ENCODE data around the gene COG2.

COG2 gene

GRCh38 chr1:230626232-230626631 is 16.0 kb upstream of the COG2 start:
- H3K27ac ChIP-seq (ENCODE audit: low read depth in 2 of 2, low read length in 2 of 2), result no peak overlapping the region
- no peak overlapping the region for H3K4me3 ChIP-seq (ENCODE audit: low read length in 2 of 2)
- H3K9me3 ChIP-seq (ENCODE audit: control insufficient read depth in 2 of 2, low read length in 2 of 2), result no peaks in the 10 kb centered on the region
- H3K4me1 ChIP-seq (ENCODE audit: control insufficient read depth in 2 of 2, insufficient read depth in 2 of 2, low read length in 2 of 2), result no peaks in the 10 kb centered on the region
- no peak overlapping the region for H3K9ac ChIP-seq (ENCODE audit: low read depth in 1 of 2, low read length in 2 of 2)
- H3K36me3 ChIP-seq (ENCODE audit: control insufficient read depth in 2 of 2, insufficient read depth in 2 of 2, low read length in 2 of 2), result no peaks in the 10 kb centered on the region
- peaks cover 0 to 3% of the 10 kb centered on the region in 2 donors for H3K27me3 ChIP-seq (ENCODE audit: control insufficient read depth in 2 of 2, insufficient read depth in 2 of 2, low read length in 2 of 2)

DNA sequence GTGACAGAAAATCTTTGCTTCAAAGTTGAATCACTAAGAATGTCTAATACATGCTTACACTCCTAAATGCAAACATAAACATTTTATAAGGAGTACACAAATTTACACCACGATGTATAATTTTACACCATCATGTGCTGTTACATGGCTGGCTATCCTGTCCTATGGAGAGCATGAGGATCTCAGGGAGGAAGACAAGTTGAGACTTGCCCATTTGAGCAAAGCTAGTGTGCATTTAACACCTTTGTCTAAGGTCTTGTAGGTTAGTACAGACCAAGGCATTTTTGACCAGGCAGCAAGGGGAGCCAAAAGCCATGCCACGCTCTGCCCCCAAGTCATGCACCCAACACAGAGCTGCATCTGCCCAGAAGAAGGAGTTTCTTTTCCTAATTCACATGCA is 14.5 kb upstream of the COG2 start:
- Histone ChIP-seq H3K4me3 (ENCODE audit: low read length in 2 of 2) (no peak overlapping the region), H3K9ac (ENCODE audit: low read depth in 1 of 2, low read length in 2 of 2) (no peak overlapping the region), H3K9me3 (ENCODE audit: control insufficient read depth in 2 of 2, low read length in 2 of 2) (no peaks in the 10 kb centered on the region), H3K27me3 (ENCODE audit: control insufficient read depth in 2 of 2, insufficient read depth in 2 of 2, low read length in 2 of 2) (peaks cover 0 to 3% of the 10 kb centered on the region in 2 donors), H3K36me3 (ENCODE audit: control insufficient read depth in 2 of 2, insufficient read depth in 2 of 2, low read length in 2 of 2) (no peaks in the 10 kb centered on the region), H3K4me1 (ENCODE audit: control insufficient read depth in 2 of 2, insufficient read depth in 2 of 2, low read length in 2 of 2) (no peaks in the 10 kb centered on the region), H3K27ac (ENCODE audit: low read depth in 2 of 2, low read length in 2 of 2) (no peak overlapping the region)

DNA sequence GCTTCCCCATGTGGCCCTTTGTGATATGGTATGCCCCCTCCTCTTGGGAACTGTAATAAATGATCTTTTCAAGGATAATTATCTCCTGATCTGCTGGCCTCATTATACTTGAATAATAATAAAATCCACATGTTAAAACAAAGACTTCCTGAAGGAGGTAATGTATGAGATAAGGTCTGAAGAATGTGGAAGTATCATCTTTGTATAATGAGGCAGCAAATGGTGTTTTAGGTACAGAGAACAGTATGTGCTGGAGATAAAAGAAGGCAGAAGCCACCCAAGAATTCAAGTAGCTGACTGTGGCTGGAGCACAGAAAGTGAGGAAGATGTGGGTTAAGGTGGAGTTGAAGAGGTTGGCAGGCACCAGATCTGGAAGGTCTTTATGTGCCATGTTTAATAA is 12.8 kb upstream of the COG2 start:
- Histone ChIP-seq H3K4me1 (ENCODE audit: control insufficient read depth in 2 of 2, insufficient read depth in 2 of 2, low read length in 2 of 2) (no peaks in the 10 kb centered on the region), H3K36me3 (ENCODE audit: control insufficient read depth in 2 of 2, insufficient read depth in 2 of 2, low read length in 2 of 2) (no peaks in the 10 kb centered on the region), H3K27ac (ENCODE audit: low read depth in 2 of 2, low read length in 2 of 2) (no peak overlapping the region), H3K9ac (ENCODE audit: low read depth in 1 of 2, low read length in 2 of 2) (no peak overlapping the region), H3K27me3 (ENCODE audit: control insufficient read depth in 2 of 2, insufficient read depth in 2 of 2, low read length in 2 of 2) (no peaks in the 10 kb centered on the region), H3K9me3 (ENCODE audit: control insufficient read depth in 2 of 2, low read length in 2 of 2) (no peaks in the 10 kb centered on the region), H3K4me3 (ENCODE audit: low read length in 2 of 2) (no peak overlapping the region)

DNA sequence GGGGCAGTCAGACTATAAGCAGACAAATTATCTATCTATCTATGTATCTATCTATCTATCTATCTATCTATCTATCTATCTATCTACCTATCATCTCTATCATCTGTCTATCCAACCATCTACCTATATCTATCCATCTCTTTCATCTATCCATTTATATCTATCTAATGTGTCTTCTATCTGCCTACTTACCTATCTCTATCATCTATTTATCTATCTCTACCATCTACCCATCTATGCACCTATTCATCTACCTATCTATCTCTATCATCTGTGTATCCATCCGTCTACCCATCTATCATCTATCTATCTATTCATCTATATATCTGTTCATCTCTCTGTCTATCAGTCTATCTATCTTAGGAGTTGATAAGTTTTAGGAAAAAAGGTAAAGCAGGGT is 10.8 kb upstream of the COG2 start:
- Histone ChIP-seq H3K36me3 (ENCODE audit: control insufficient read depth in 2 of 2, insufficient read depth in 2 of 2, low read length in 2 of 2) (no peaks in the 10 kb centered on the region), H3K4me1 (ENCODE audit: control insufficient read depth in 2 of 2, insufficient read depth in 2 of 2, low read length in 2 of 2) (no peaks in the 10 kb centered on the region), H3K27me3 (ENCODE audit: control insufficient read depth in 2 of 2, insufficient read depth in 2 of 2, low read length in 2 of 2) (no peaks in the 10 kb centered on the region), H3K4me3 (ENCODE audit: low read length in 2 of 2) (no peak overlapping the region), H3K9me3 (ENCODE audit: control insufficient read depth in 2 of 2, low read length in 2 of 2) (no peaks in the 10 kb centered on the region), H3K27ac (ENCODE audit: low read depth in 2 of 2, low read length in 2 of 2) (no peak overlapping the region), H3K9ac (ENCODE audit: low read depth in 1 of 2, low read length in 2 of 2) (no peak overlapping the region)

DNA sequence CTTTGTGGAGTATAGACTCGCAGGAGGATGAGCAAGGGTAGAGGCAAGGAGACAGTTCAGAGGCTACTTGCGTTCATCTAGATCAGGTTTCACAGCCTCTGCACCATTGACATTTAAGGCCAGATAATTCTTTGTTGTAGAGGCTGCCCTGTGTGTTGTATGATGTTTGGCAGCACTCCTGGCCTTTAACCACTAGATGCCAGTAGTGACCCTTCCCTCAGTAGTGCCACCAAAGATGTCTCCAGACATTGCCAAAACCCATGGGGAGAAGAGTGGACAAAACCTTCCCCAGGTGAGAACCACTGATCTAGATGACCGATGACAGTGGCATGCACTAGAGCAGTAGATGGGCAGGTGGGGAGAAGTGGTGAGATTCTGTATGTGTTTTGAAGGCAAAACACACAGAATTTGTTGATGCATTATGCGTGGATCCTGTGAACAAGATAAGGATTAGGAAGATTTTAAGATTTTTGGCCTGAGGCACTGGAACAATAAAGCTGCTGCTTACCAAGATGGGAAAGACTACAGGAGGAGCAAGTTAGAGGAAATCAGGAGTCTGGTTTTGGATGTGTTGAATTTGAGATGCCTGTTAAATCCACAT is 9.9 kb upstream of the COG2 start:
- Histone ChIP-seq H3K36me3 (ENCODE audit: control insufficient read depth in 2 of 2, insufficient read depth in 2 of 2, low read length in 2 of 2) (no peaks in the 10 kb centered on the region), H3K4me3 (ENCODE audit: low read length in 2 of 2) (no peak overlapping the region), H3K9me3 (ENCODE audit: control insufficient read depth in 2 of 2, low read length in 2 of 2) (no peaks in the 10 kb centered on the region), H3K27me3 (ENCODE audit: control insufficient read depth in 2 of 2, insufficient read depth in 2 of 2, low read length in 2 of 2) (no peaks in the 10 kb centered on the region), H3K9ac (ENCODE audit: low read depth in 1 of 2, low read length in 2 of 2) (no peak overlapping the region), H3K27ac (ENCODE audit: low read depth in 2 of 2, low read length in 2 of 2) (no peak overlapping the region), H3K4me1 (ENCODE audit: control insufficient read depth in 2 of 2, insufficient read depth in 2 of 2, low read length in 2 of 2) (no peaks in the 10 kb centered on the region)

DNA sequence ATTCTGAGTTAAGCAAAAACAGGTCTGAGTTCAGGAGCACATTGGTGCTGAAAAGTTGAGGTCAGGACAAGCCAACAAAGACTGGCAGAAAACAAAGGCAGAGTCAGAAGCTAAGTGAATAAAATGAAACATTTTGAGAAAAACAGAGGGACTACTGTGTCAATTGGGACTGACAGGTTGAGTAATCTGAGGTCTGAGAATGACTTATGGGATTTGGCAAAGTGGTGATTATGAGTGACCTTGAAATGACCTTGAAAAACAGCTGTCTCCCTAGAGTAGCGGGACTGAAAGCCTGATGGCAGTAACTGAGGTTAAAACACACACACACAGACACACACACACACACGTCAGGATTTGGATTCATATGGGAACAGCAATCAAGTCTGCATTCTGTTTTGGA is 8.8 kb upstream of the COG2 start:
- no peaks in the 10 kb centered on the region for H3K4me1 ChIP-seq (ENCODE audit: control insufficient read depth in 2 of 2, insufficient read depth in 2 of 2, low read length in 2 of 2)
- no peaks in the 10 kb centered on the region for H3K27me3 ChIP-seq (ENCODE audit: control insufficient read depth in 2 of 2, insufficient read depth in 2 of 2, low read length in 2 of 2)

GRCh38 chr1:230634384-230634783 is 7.9 kb upstream of the COG2 start:
- H3K36me3 ChIP-seq (ENCODE audit: control insufficient read depth in 2 of 2, insufficient read depth in 2 of 2, low read length in 2 of 2), result no peaks in the 10 kb centered on the region
- H3K4me1 ChIP-seq (ENCODE audit: control insufficient read depth in 2 of 2, insufficient read depth in 2 of 2, low read length in 2 of 2), result no peaks in the 10 kb centered on the region
- no peak overlapping the region for H3K27ac ChIP-seq (ENCODE audit: low read depth in 2 of 2, low read length in 2 of 2)
- H3K9me3 ChIP-seq (ENCODE audit: control insufficient read depth in 2 of 2, low read length in 2 of 2), result no peaks in the 10 kb centered on the region
- no peaks in the 10 kb centered on the region for H3K27me3 ChIP-seq (ENCODE audit: control insufficient read depth in 2 of 2, insufficient read depth in 2 of 2, low read length in 2 of 2)
- no peak overlapping the region for H3K9ac ChIP-seq (ENCODE audit: low read depth in 1 of 2, low read length in 2 of 2)
- no peak overlapping the region for H3K4me3 ChIP-seq (ENCODE audit: low read length in 2 of 2)

More for the DNA sequence above, 8.8 kb upstream of the COG2 start:
- H3K9me3 ChIP-seq (ENCODE audit: control insufficient read depth in 2 of 2, low read length in 2 of 2), result no peaks in the 10 kb centered on the region
- H3K36me3 ChIP-seq (ENCODE audit: control insufficient read depth in 2 of 2, insufficient read depth in 2 of 2, low read length in 2 of 2), result no peaks in the 10 kb centered on the region
- no peak overlapping the region for H3K9ac ChIP-seq (ENCODE audit: low read depth in 1 of 2, low read length in 2 of 2)
- H3K27ac ChIP-seq (ENCODE audit: low read depth in 2 of 2, low read length in 2 of 2), result no peak overlapping the region
- H3K4me3 ChIP-seq (ENCODE audit: low read length in 2 of 2), result no peak overlapping the region

- no peak overlapping the region for H3K27ac ChIP-seq (ENCODE audit: low read depth in 2 of 2, low read length in 2 of 2)
- H3K4me3 ChIP-seq (ENCODE audit: low read length in 2 of 2), result no peak overlapping the region
- H3K9ac ChIP-seq (ENCODE audit: low read depth in 1 of 2, low read length in 2 of 2), result no peak overlapping the region
- no peaks in the 10 kb centered on the region for H3K9me3 ChIP-seq (ENCODE audit: control insufficient read depth in 2 of 2, low read length in 2 of 2)
- peaks cover 0 to 2% of the 10 kb centered on the region in 2 donors for H3K27me3 ChIP-seq (ENCODE audit: control insufficient read depth in 2 of 2, insufficient read depth in 2 of 2, low read length in 2 of 2)
- no peaks in the 10 kb centered on the region for H3K36me3 ChIP-seq (ENCODE audit: control insufficient read depth in 2 of 2, insufficient read depth in 2 of 2, low read length in 2 of 2)
- no peaks in the 10 kb centered on the region for H3K4me1 ChIP-seq (ENCODE audit: control insufficient read depth in 2 of 2, insufficient read depth in 2 of 2, low read length in 2 of 2)
Measured at GRCh38 chr1:230636575-230637148, 5.6 kb upstream of the COG2 start.

GRCh38 chr1:230639714-230640209 is 2.5 kb upstream of the COG2 start:
- Histone ChIP-seq H3K9ac (ENCODE audit: low read depth in 1 of 2, low read length in 2 of 2) (no peak overlapping the region), H3K27ac (ENCODE audit: low read depth in 2 of 2, low read length in 2 of 2) (no peak overlapping the region), H3K27me3 (ENCODE audit: control insufficient read depth in 2 of 2, insufficient read depth in 2 of 2, low read length in 2 of 2) (peaks cover 0 to 2% of the 10 kb centered on the region in 2 donors), H3K36me3 (ENCODE audit: control insufficient read depth in 2 of 2, insufficient read depth in 2 of 2, low read length in 2 of 2) (no peaks in the 10 kb centered on the region), H3K9me3 (ENCODE audit: control insufficient read depth in 2 of 2, low read length in 2 of 2) (no peaks in the 10 kb centered on the region), H3K4me1 (ENCODE audit: control insufficient read depth in 2 of 2, insufficient read depth in 2 of 2, low read length in 2 of 2) (peaks cover 16 to 17% of the 10 kb centered on the region in 2 donors), H3K4me3 (ENCODE audit: low read length in 2 of 2) (no peak overlapping the region)

DNA sequence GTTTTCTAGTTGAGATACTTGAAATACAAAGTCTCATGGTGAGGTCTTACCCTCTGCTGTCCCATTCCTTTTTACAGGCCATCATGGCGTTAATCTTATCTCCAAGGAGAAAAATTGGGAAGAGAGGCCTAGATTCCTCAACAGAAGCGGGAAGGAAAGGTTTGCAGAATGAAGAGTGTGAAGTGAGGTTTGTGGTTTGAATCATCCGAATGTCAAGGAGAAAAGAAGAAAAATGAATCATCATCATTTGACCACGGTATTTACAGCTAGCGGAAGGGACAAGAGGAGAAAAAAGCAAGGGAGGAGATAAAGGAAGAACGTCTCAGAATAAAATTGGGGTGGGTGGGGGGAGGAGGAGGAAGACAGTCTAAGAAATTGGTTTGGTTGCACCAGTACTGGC is 935 bp upstream of the COG2 start:
- Histone ChIP-seq H3K4me1 (ENCODE audit: control insufficient read depth in 2 of 2, insufficient read depth in 2 of 2, low read length in 2 of 2) (peaks cover 16 to 30% of the 10 kb centered on the region in 2 donors), H3K27me3 (ENCODE audit: control insufficient read depth in 2 of 2, insufficient read depth in 2 of 2, low read length in 2 of 2) (peaks cover 0 to 2% of the 10 kb centered on the region in 2 donors), H3K36me3 (ENCODE audit: control insufficient read depth in 2 of 2, insufficient read depth in 2 of 2, low read length in 2 of 2) (peaks cover 5% of the 10 kb centered on the region in 2 donors), H3K4me3 (ENCODE audit: low read length in 2 of 2) (no peak overlapping the region), H3K9ac (ENCODE audit: low read depth in 1 of 2, low read length in 2 of 2) (peak overlapping the region in 1 of 2 donors; percentile 3), H3K27ac (ENCODE audit: low read depth in 2 of 2, low read length in 2 of 2) (no peak overlapping the region), H3K9me3 (ENCODE audit: control insufficient read depth in 2 of 2, low read length in 2 of 2) (no peaks in the 10 kb centered on the region)

Data from mucosa of rectum (tissue), 2 donors.